Neural progenitor cell (in vitro differentiated cells): ENCODE data around the gene STPG4. TPM values are rescaled to one million over a fixed set of nuclear protein-coding genes. Genes with fewer than 3 reads are reported as not detected.

ENCODE experiments used
- DNase-seq: peaks from one replicate; pipeline ENCODE4 v3.0.0-alpha.2; 2016; ENCODE audit warnings: low spot score
- H2AFZ ChIP-seq: fragments of 200-600 bp; sonication (generic); replicated peaks from 2 replicates; pipeline ENCODE4 v1.6.1; 2016; ENCODE audit warnings: antibody characterized with exemption
- H3F3A ChIP-seq: fragments of 200-600 bp; sonication (generic); 2 replicates; pipeline ENCODE4 v1.6.1; 2016; ENCODE audit warnings: antibody characterized with exemption, low read depth
- H3K27ac ChIP-seq: fragments of 200-600 bp; sonication (generic); 2 replicates; pipeline ENCODE4 v1.5.1; 2016; ENCODE audit warnings: mild to moderate bottlenecking
- H3K27me3 ChIP-seq: fragments of 200-600 bp; sonication (generic); 2 replicates; pipeline ENCODE4 v1.6.1; 2016; ENCODE audit warnings: mild to moderate bottlenecking, moderate library complexity
- H3K36me3 ChIP-seq: fragments of 200-600 bp; sonication (generic); 2 replicates; pipeline ENCODE4 v1.5.1; 2016
- H3K4me1 ChIP-seq: fragments of 200-600 bp; sonication (generic); 2 replicates; pipeline ENCODE4 v1.6.1; 2016; ENCODE audit warnings: mixed run types
- H3K4me2 ChIP-seq: fragments of 200-600 bp; sonication (generic); 2 replicates; pipeline ENCODE4 v1.6.1; 2016
- H3K4me3 ChIP-seq: fragments of 200-600 bp; sonication (generic); 2 replicates; pipeline ENCODE4 v1.5.1; 2016
- H3K79me2 ChIP-seq: fragments of 200-600 bp; sonication (generic); 2 replicates; pipeline ENCODE4 v1.6.1; 2016; ENCODE audit warnings: low read depth
- H3K9ac ChIP-seq: fragments of 200-600 bp; sonication (generic); 2 replicates; pipeline ENCODE4 v1.6.1; 2016
- H3K9me3 ChIP-seq: fragments of 200-600 bp; sonication (generic); 2 replicates; pipeline ENCODE4 v1.5.1; 2016; ENCODE audit warnings: low read depth
- H4K20me1 ChIP-seq: fragments of 200-600 bp; sonication (generic); 2 replicates; pipeline ENCODE4 v1.6.1; 2016; ENCODE audit warnings: low read depth
- H3K27ac Mint-ChIP-seq: 3 replicates; pipeline ENCODE4 v1.8.0; 2021; ENCODE audit warnings: mixed read lengths
- H3K27me3 Mint-ChIP-seq: 2 replicates; pipeline ENCODE4 v1.8.0; 2022; ENCODE audit warnings: low read depth, mild to moderate bottlenecking, inconsistent platforms, moderate library complexity, mixed read lengths; ENCODE audit not compliant: insufficient read depth
- H3K36me3 Mint-ChIP-seq: 3 replicates; pipeline ENCODE4 v1.8.0; 2021; ENCODE audit warnings: mixed read lengths
- H3K4me1 Mint-ChIP-seq: 3 replicates; pipeline ENCODE4 v1.8.0; 2021; ENCODE audit warnings: mixed read lengths
- H3K4me3 Mint-ChIP-seq: 3 replicates; pipeline ENCODE4 v1.8.0; 2021; ENCODE audit warnings: mild to moderate bottlenecking, moderate library complexity, mixed read lengths
- H3K9me3 Mint-ChIP-seq: 3 replicates; pipeline ENCODE4 v1.8.0; 2020; ENCODE audit warnings: mixed read lengths
- CTCF ChIP-seq: fragments of 200-600 bp; sonication (generic); IDR thresholded peaks from 2 replicates; pipeline ENCODE4 v1.5.1; 2017; ENCODE audit warnings: antibody characterized with exemption, mild to moderate bottlenecking
- EZH2 ChIP-seq: fragments of 200-600 bp; sonication (generic); IDR thresholded peaks from 2 replicates; pipeline ENCODE4 v1.6.1; 2017; ENCODE audit warnings: antibody characterized with exemption, mild to moderate bottlenecking, moderate library complexity
- EZH2phosphoT487 ChIP-seq: fragments of 200-600 bp; sonication (generic); IDR thresholded peaks from 2 replicates; pipeline ENCODE4 v1.6.1; 2017; ENCODE audit warnings: antibody characterized with exemption
- total RNA-seq: library from RNA; depleted of rRNA; stranded (reverse); fragments of >200 nt; gene quantifications from 2 replicates; pipeline ENCODE4 v1.2.3, GENCODE V29; 2015; ENCODE audit warnings: low replicate concordance

Gene STPG4
- total RNA-seq, 1 donor from 2014 or later, result not detected

- H3K9me3 ChIP-seq, result no peaks in the 10 kb centered on the region
- no peaks in the 10 kb centered on the region for H3K36me3 Mint-ChIP-seq
- H3K27ac Mint-ChIP-seq, result no peak overlapping the region
- no peak overlapping the region for H3K4me3 ChIP-seq
- H3K4me3 Mint-ChIP-seq, result no peak overlapping the region
- no peaks in the 10 kb centered on the region for H3K27me3 ChIP-seq
- H3K9ac ChIP-seq, result no peak overlapping the region
- no peak for TF ChIP-seq CTCF
- TF ChIP-seq EZH2phosphoT487, result no peak
- no peak for TF ChIP-seq EZH2
- no peak for DNase-seq
- H3K4me1 ChIP-seq, result no peaks in the 10 kb centered on the region
- H2AFZ ChIP-seq, result no peak overlapping the region
- no peaks in the 10 kb centered on the region for H4K20me1 ChIP-seq
- no peaks in the 10 kb centered on the region for H3K36me3 ChIP-seq
- peaks cover 5% of the 10 kb centered on the region for H3K27me3 Mint-ChIP-seq
- H3K4me2 ChIP-seq, result no peak overlapping the region
- H3K4me1 Mint-ChIP-seq, result peaks cover 17% of the 10 kb centered on the region
- no peaks in the 10 kb centered on the region for H3K9me3 Mint-ChIP-seq
- H3F3A ChIP-seq, result no peaks in the 10 kb centered on the region
- H3K79me2 ChIP-seq, result no peaks in the 10 kb centered on the region
- no peak overlapping the region for H3K27ac ChIP-seq
Measured at GRCh38 chr2:47086054-47086471, 69.0 kb downstream of the STPG4 start.

- Histone ChIP-seq H3K9me3 (no peaks in the 10 kb centered on the region), H2AFZ (no peak overlapping the region), H3K4me3 (no peak overlapping the region), H3K4me1 (peaks cover 6% of the 10 kb centered on the region), H4K20me1 (no peaks in the 10 kb centered on the region), H3K27me3 (no peaks in the 10 kb centered on the region), H3K79me2 (no peaks in the 10 kb centered on the region), H3K4me2 (no peak overlapping the region), H3K27ac (no peak overlapping the region), H3K36me3 (no peaks in the 10 kb centered on the region), H3K9ac (no peak overlapping the region), H3F3A (no peaks in the 10 kb centered on the region)
- no peak for DNase-seq
- H3K27ac Mint-ChIP-seq, result peak overlapping the region; percentile 94
- TF ChIP-seq EZH2phosphoT487 (no peak), CTCF (no peak), EZH2 (no peak)
- H3K4me3 Mint-ChIP-seq, result no peak overlapping the region
- no peaks in the 10 kb centered on the region for H3K9me3 Mint-ChIP-seq
- H3K4me1 Mint-ChIP-seq, result peaks cover 28% of the 10 kb centered on the region
- no peaks in the 10 kb centered on the region for H3K36me3 Mint-ChIP-seq
- peaks cover 5% of the 10 kb centered on the region for H3K27me3 Mint-ChIP-seq
Measured at GRCh38 chr2:47083886-47084687, 71.0 kb downstream of the STPG4 start.

GRCh38 chr2:47083485-47083884 is 71.6 kb downstream of the STPG4 start:
- Histone ChIP-seq H3K27ac (no peak overlapping the region), H3K79me2 (no peaks in the 10 kb centered on the region), H3K9me3 (no peaks in the 10 kb centered on the region), H3K27me3 (no peaks in the 10 kb centered on the region), H3K36me3 (no peaks in the 10 kb centered on the region), H3K9ac (no peak overlapping the region), H3K4me3 (no peak overlapping the region), H2AFZ (no peak overlapping the region), H4K20me1 (no peaks in the 10 kb centered on the region), H3K4me2 (no peak overlapping the region), H3F3A (no peaks in the 10 kb centered on the region), H3K4me1 (peaks cover 10% of the 10 kb centered on the region)
- Mint-ChIP-seq H3K27me3 (peaks cover 7% of the 10 kb centered on the region), H3K4me3 (no peak overlapping the region), H3K9me3 (no peaks in the 10 kb centered on the region), H3K36me3 (no peaks in the 10 kb centered on the region), H3K27ac (no peak overlapping the region), H3K4me1 (peaks cover 30% of the 10 kb centered on the region)
- no peak for DNase-seq
- TF ChIP-seq CTCF, result no peak
- no peak for TF ChIP-seq EZH2phosphoT487
- no peak for TF ChIP-seq EZH2
